ENCODE results near the gene ZNF839. TPM values are rescaled to one million over a fixed set of nuclear protein-coding genes. Genes with fewer than 3 reads are reported as not detected.

Gene ZNF839
- total RNA-seq, 4 donors from 2014 or later: 11.9 to 42.1 (median 27.2) TPM

GRCh38 chr14:102356280-102356679 lies 36.7 kb downstream of the ZNF839 start:
- Histone ChIP-seq H3K36me3 (peaks cover 0 to 73% (median 0%) of the 10 kb centered on the region in 3 donors), H3K9me3 (no peaks in the 10 kb centered on the region), H3K4me1 (no peaks in the 10 kb centered on the region), H3K27me3 (no peaks in the 10 kb centered on the region), H3K4me3 (no peak overlapping the region), H3K27ac (no peak overlapping the region)
- no peak for TF ChIP-seq POLR2A (IDR thresholded peaks at IDR 0.05)
- TF ChIP-seq, protein P1, sequence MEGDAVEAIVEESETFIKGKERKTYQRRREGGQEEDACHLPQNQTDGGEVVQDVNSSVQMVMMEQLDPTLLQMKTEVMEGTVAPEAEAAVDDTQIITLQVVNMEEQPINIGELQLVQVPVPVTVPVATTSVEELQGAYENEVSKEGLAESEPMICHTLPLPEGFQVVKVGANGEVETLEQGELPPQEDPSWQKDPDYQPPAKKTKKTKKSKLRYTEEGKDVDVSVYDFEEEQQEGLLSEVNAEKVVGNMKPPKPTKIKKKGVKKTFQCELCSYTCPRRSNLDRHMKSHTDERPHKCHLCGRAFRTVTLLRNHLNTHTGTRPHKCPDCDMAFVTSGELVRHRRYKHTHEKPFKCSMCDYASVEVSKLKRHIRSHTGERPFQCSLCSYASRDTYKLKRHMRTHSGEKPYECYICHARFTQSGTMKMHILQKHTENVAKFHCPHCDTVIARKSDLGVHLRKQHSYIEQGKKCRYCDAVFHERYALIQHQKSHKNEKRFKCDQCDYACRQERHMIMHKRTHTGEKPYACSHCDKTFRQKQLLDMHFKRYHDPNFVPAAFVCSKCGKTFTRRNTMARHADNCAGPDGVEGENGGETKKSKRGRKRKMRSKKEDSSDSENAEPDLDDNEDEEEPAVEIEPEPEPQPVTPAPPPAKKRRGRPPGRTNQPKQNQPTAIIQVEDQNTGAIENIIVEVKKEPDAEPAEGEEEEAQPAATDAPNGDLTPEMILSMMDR (IDR thresholded peaks at IDR 0.05): no peak
- no peak for DNase-seq

DNA sequence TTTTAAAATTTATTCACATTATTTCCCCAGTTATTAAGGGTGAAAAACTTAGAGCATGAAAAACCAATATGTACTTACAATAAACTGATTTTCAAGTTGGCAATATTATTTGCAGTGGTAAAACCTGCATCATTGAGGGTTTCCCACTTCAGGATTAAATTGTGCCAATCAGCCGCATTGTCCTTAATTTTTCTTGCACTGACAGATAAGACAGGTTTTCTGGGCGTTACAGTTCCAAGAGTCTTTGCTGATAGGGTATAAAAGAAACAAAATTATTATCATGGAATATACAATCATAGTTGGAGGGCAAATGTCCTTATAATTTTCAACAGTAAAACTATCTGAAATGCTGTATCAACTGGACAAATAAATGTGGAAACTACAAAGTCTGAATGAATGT lies 39.8 kb downstream of the ZNF839 start:
- no peak overlapping the region for H3K4me3 ChIP-seq
- H3K9me3 ChIP-seq: no peaks in the 10 kb centered on the region
- no peak for DNase-seq
- TF ChIP-seq, protein P1 (IDR thresholded peaks at IDR 0.05): no peak
- TF ChIP-seq POLR2A (IDR thresholded peaks at IDR 0.05): no peak
- peaks cover 0 to 44% (median 0%) of the 10 kb centered on the region in 3 donors for H3K36me3 ChIP-seq
- no peak overlapping the region for H3K27ac ChIP-seq
- H3K4me1 ChIP-seq: peaks cover 0 to 17% (median 5%) of the 10 kb centered on the region in 4 donors
- no peaks in the 10 kb centered on the region for H3K27me3 ChIP-seq

DNA sequence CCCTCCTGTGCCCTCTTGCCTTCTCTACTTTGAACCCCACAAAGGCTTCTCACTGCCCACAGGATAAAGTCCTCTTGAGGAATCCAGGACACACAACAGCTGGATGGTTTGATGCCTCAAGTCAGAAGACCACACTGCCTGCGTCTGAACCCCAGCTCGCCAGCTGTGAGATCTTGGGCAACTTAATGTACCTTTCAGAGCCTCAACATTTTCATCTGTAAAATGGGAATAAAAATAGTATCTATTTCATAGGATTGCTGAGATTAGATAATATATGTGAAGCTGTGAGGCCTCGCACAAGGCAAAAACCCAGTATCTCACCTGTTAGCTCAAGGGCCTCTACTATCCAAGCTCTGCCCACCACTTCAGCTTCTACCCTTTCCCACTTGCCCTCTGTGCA lies 40.8 kb downstream of the ZNF839 start:
- no peak for TF ChIP-seq POLR2A (IDR thresholded peaks at IDR 0.05)
- TF ChIP-seq, protein P1 (IDR thresholded peaks at IDR 0.05): no peak

DNA sequence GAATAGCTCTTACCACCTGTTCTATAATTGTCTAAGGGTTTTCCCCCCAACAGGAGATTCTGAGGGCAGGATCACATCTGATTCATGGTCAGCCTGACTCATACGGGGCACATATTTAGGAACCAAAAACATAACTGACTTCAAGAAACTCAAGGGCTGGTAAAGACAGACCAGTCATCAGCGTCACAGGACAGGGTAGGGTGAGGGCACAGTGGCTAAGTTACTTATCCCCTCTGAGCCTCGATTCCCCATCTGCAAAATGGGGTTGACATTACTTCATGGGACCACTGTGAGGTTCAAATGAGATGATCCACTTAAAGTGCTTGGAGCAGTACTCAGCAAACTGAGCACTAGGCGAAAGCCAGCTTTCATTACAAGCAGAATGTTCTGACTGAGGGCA lies 42.5 kb downstream of the ZNF839 start:
- Histone ChIP-seq H3K27me3 (no peaks in the 10 kb centered on the region), H3K36me3 (peaks cover 0 to 18% (median 0%) of the 10 kb centered on the region in 3 donors), H3K4me1 (peaks cover 0 to 17% (median 5%) of the 10 kb centered on the region in 4 donors), H3K9me3 (no peaks in the 10 kb centered on the region), H3K27ac (peak overlapping the region; percentile 83 to 90 (median 88)), H3K4me3 (peak overlapping the region; percentile 64 to 90 (median 82))
- TF ChIP-seq POLR2A (IDR thresholded peaks at IDR 0.05): no peak
- TF ChIP-seq, protein P1 (IDR thresholded peaks at IDR 0.05): no peak
- DNase-seq: no peak

More for the DNA sequence above, 40.8 kb downstream of the ZNF839 start:
- DNase-seq: no peak
- Histone ChIP-seq H3K9me3 (no peaks in the 10 kb centered on the region), H3K4me1 (peaks cover 0 to 17% (median 5%) of the 10 kb centered on the region in 4 donors), H3K27me3 (no peaks in the 10 kb centered on the region), H3K27ac (no peak overlapping the region), H3K4me3 (no peak overlapping the region), H3K36me3 (peaks cover 0 to 34% (median 0%) of the 10 kb centered on the region in 3 donors)

- H3K27ac ChIP-seq: peak within 1 kb of the TSS; percentile 83 to 90 (median 88)
- H3K27me3 ChIP-seq: no peaks in the 10 kb centered on the region
- TF ChIP-seq, protein P1 (IDR thresholded peaks at IDR 0.05): no peak
- peak; percentile 64 to 68 for TF ChIP-seq POLR2A (IDR thresholded peaks at IDR 0.05)
- peak within 1 kb of the TSS; percentile 64 to 90 (median 82) for H3K4me3 ChIP-seq
- H3K9me3 ChIP-seq: no peaks in the 10 kb centered on the region
- H3K36me3 ChIP-seq: peaks cover 0 to 13% (median 0%) of the 10 kb centered on the region in 3 donors
- H3K4me1 ChIP-seq: peaks cover 0 to 17% (median 5%) of the 10 kb centered on the region in 4 donors
- peak; percentile 99 for DNase-seq
Observed at GRCh38 chr14:102362545-102363181, 43.1 kb downstream of the ZNF839 start, which contains the start of the genes CINP and TECPR2. CINP (minus strand) TSS chr14:102362890; CDS start chr14:102362851, 39 bp downstream. TECPR2 (plus strand) TSS chr14:102362941; CDS start chr14:102376722, 13,781 bp downstream.

Measured in Peyer's patch (tissue), 4 donors.